Measurements from ENCODE around the gene NHP2.

Gene NHP2

GRCh38 chr5:178174456-178174855 is 20.8 kb upstream of the NHP2 start:
- no peak for DNase-seq (ENCODE audit: low spot score)

GRCh38 chr5:178170455-178170854 is 16.8 kb upstream of the NHP2 start:
- DNase-seq (ENCODE audit: low spot score) = no peak

GRCh38 chr5:178165581-178165980 is 11.9 kb upstream of the NHP2 start:
- DNase-seq (ENCODE audit: low spot score) = no peak

GRCh38 chr5:178163772-178164735 is 10.4 kb upstream of the NHP2 start:
- peak; percentile 93 for DNase-seq (ENCODE audit: low spot score)

- no peak for DNase-seq (ENCODE audit: low spot score)
Measured at GRCh38 chr5:178162481-178162880, 8.8 kb upstream of the NHP2 start.

GRCh38 chr5:178160176-178160575 is 6.5 kb upstream of the NHP2 start:
- no peak for DNase-seq (ENCODE audit: low spot score)

- DNase-seq (ENCODE audit: low spot score) = no peak
Measured at GRCh38 chr5:178155065-178155464, 1.4 kb upstream of the NHP2 start.

GRCh38 chr5:178152491-178153444 is 917 bp downstream of the NHP2 start:
- no peak for DNase-seq (ENCODE audit: low spot score)

- no peak for DNase-seq (ENCODE audit: low spot score)
Measured at GRCh38 chr5:178150977-178151734, 2.5 kb downstream of the NHP2 start.

- no peak for DNase-seq (ENCODE audit: low spot score)
Measured at GRCh38 chr5:178149199-178149932, 4.3 kb downstream of the NHP2 start.

GRCh38 chr5:178147406-178147805 is 6.3 kb downstream of the NHP2 start:
- no peak for DNase-seq (ENCODE audit: low spot score)

- peak; percentile 75 for DNase-seq (ENCODE audit: low spot score)
Measured at GRCh38 chr5:178145965-178146820, 7.5 kb downstream of the NHP2 start.

GRCh38 chr5:178143901-178144300 is 9.8 kb downstream of the NHP2 start:
- no peak for DNase-seq (ENCODE audit: low spot score)

- DNase-seq (ENCODE audit: low spot score) = no peak
Measured at GRCh38 chr5:178143246-178143645, 10.4 kb downstream of the NHP2 start.

GRCh38 chr5:178142642-178143041 is 11.0 kb downstream of the NHP2 start:
- DNase-seq (ENCODE audit: low spot score) = no peak

- DNase-seq (ENCODE audit: low spot score) = no peak
Measured at GRCh38 chr5:178141550-178141949, 12.1 kb downstream of the NHP2 start.

GRCh38 chr5:178137991-178138390 is 15.7 kb downstream of the NHP2 start:
- no peak for DNase-seq (ENCODE audit: low spot score)

- no peak for DNase-seq (ENCODE audit: low spot score)
Measured at GRCh38 chr5:178136990-178137389, 16.7 kb downstream of the NHP2 start.

GRCh38 chr5:178131446-178131996 is 22.2 kb downstream of the NHP2 start:
- no peak for DNase-seq (ENCODE audit: low spot score)

Measured in germinal center (tissue), 1 donor.